HL-60 (cell line): Measurements from ENCODE around the gene GUCY2F.

ENCODE experiments used
- CTCF ChIP-seq: IDR thresholded peaks from one replicate; pipeline ENCODE4 v1.5.1; 2011; ENCODE audit warnings: low read length, control low read depth, inconsistent platforms; ENCODE audit not compliant: insufficient read depth
- GABPA ChIP-seq: IDR thresholded peaks from 2 replicates; pipeline ENCODE4 v1.6.1; 2012; ENCODE audit warnings: low read depth
- POLR2AphosphoS5 ChIP-seq: IDR thresholded peaks from 2 replicates; pipeline ENCODE4 v1.6.1; 2012; ENCODE audit warnings: low read depth
- REST ChIP-seq: IDR thresholded peaks from 2 replicates; pipeline ENCODE4 v1.6.1; 2012; ENCODE audit warnings: low read depth; ENCODE audit not compliant: insufficient replicate concordance
- SPI1 ChIP-seq: IDR thresholded peaks from 2 replicates; pipeline ENCODE4 v1.6.1; 2012; ENCODE audit warnings: low read depth, mild to moderate bottlenecking, borderline replicate concordance

- TF ChIP-seq CTCF = peak; percentile 12
- TF ChIP-seq REST = no peak
- no peak for TF ChIP-seq GABPA
- TF ChIP-seq POLR2AphosphoS5 = no peak
- no peak for TF ChIP-seq SPI1
These were observed 6.6 kb downstream of the GUCY2F start for GRCh38 chrX:109475174-109475891.
